ENCODE data around the gene GNA12. TPM values are rescaled to one million over a fixed set of nuclear protein-coding genes. Genes with fewer than 3 reads are reported as not detected.

The GNA12 gene
- total RNA-seq, 2 experiments from 2014 or later = 14.1 to 15.0 TPM

- intact Hi-C loops (cut with micrococcal nuclease) = loop anchor here (5.0 to 10.0 kb wide), 2 partner anchors 140 to 432 kb away; no protein-coding TSS in a partner anchor
- DNase-seq = no peak
- no peak overlapping the region for H3K27ac Mint-ChIP-seq
- H3K9me3 Mint-ChIP-seq = no peaks in the 10 kb centered on the region
- CTCF ChIA-PET = interaction anchor here (1.6 kb wide), 1 partner anchor 9 kb away, joined by 5 read pairs; no protein-coding TSS in a partner anchor
- H3K4me3 Mint-ChIP-seq = no peak overlapping the region
- no peaks in the 10 kb centered on the region for H3K27me3 Mint-ChIP-seq (ENCODE audit: low read depth)
- H3K4me1 Mint-ChIP-seq (ENCODE audit: low read depth) = peaks cover 29% of the 10 kb centered on the region
- no peaks in the 10 kb centered on the region for H3K36me3 Mint-ChIP-seq (ENCODE audit: low read depth)
Observed at GRCh38 chr7:2722591-2722990, 121.5 kb downstream of the GNA12 start.

- no peak overlapping the region for H3K4me3 Mint-ChIP-seq
- no peaks in the 10 kb centered on the region for H3K9me3 Mint-ChIP-seq
- H3K36me3 Mint-ChIP-seq (ENCODE audit: low read depth) = no peaks in the 10 kb centered on the region
- DNase-seq = no peak
- H3K27ac Mint-ChIP-seq = no peak overlapping the region
- CTCF ChIA-PET = no interaction called here
- intact Hi-C loops (cut with micrococcal nuclease) = loop anchor here (2.0 to 10.0 kb wide), 5 partner anchors 51 to 433 kb away; partner anchors contain the start of gene GNA12
- no peaks in the 10 kb centered on the region for H3K27me3 Mint-ChIP-seq (ENCODE audit: low read depth)
- peaks cover 37% of the 10 kb centered on the region for H3K4me1 Mint-ChIP-seq (ENCODE audit: low read depth)
Observed at GRCh38 chr7:2721842-2722241, 122.3 kb downstream of the GNA12 start.

GRCh38 chr7:2720024-2720423 is 124.1 kb downstream of the GNA12 start:
- Mint-ChIP-seq H3K4me3 (no peak overlapping the region), H3K4me1 (ENCODE audit: low read depth) (peaks cover 55% of the 10 kb centered on the region), H3K36me3 (ENCODE audit: low read depth) (no peaks in the 10 kb centered on the region), H3K9me3 (no peaks in the 10 kb centered on the region), H3K27ac (no peak overlapping the region), H3K27me3 (ENCODE audit: low read depth) (peaks cover 2% of the 10 kb centered on the region)
- no peak for DNase-seq
- CTCF ChIA-PET = interaction anchor here (0.6 to 4.3 kb wide), 4 partner anchors 10 to 268 kb away, joined by 3 to 42 read pairs (median 3); no protein-coding TSS in a partner anchor
- intact Hi-C loops (cut with micrococcal nuclease) = loop anchor here (1.0 to 10.0 kb wide), 6 partner anchors 38 to 435 kb away; partner anchors contain the start of gene GNA12

GRCh38 chr7:2719007-2719406 is 125.1 kb downstream of the GNA12 start:
- Mint-ChIP-seq H3K27ac (no peak overlapping the region), H3K36me3 (ENCODE audit: low read depth) (no peaks in the 10 kb centered on the region)
- CTCF ChIA-PET = interaction anchor here (0.6 to 4.3 kb wide), 19 partner anchors 9 to 1184 kb away, joined by 3 to 42 read pairs (median 3); no protein-coding TSS in a partner anchor

GRCh38 chr7:2718296-2718965 is 125.7 kb downstream of the GNA12 start:
- Mint-ChIP-seq H3K27ac (no peak overlapping the region), H3K4me1 (ENCODE audit: low read depth) (peaks cover 65% of the 10 kb centered on the region), H3K27me3 (ENCODE audit: low read depth) (peaks cover 6% of the 10 kb centered on the region), H3K9me3 (no peaks in the 10 kb centered on the region), H3K36me3 (ENCODE audit: low read depth) (no peaks in the 10 kb centered on the region), H3K4me3 (no peak overlapping the region)
- CTCF ChIA-PET = interaction anchor here (0.6 to 4.3 kb wide), 17 partner anchors 9 to 1183 kb away, joined by 3 to 42 read pairs (median 3); no protein-coding TSS in a partner anchor
- no peak for DNase-seq
- intact Hi-C loops (cut with micrococcal nuclease) = loop anchor here (5.0 kb wide), 2 partner anchors 161 to 206 kb away; partner anchors contain the start of genes BRAT1 and IQCE

More at GRCh38 chr7:2719007-2719406, 125.1 kb downstream of the GNA12 start:
- peak; percentile 82 for DNase-seq
- Mint-ChIP-seq H3K9me3 (no peaks in the 10 kb centered on the region), H3K4me1 (ENCODE audit: low read depth) (peaks cover 63% of the 10 kb centered on the region), H3K27me3 (ENCODE audit: low read depth) (peaks cover 6% of the 10 kb centered on the region), H3K4me3 (no peak overlapping the region)
- intact Hi-C loops (cut with micrococcal nuclease) = loop anchor here (5.0 kb wide), 2 partner anchors 162 to 207 kb away; partner anchors contain the start of genes BRAT1 and IQCE

GRCh38 chr7:2717293-2718261 is 126.5 kb downstream of the GNA12 start:
- H3K4me3 Mint-ChIP-seq = peak overlapping the region; percentile 11
- H3K4me1 Mint-ChIP-seq (ENCODE audit: low read depth) = peaks cover 65% of the 10 kb centered on the region
- intact Hi-C loops (cut with micrococcal nuclease) = loop anchor here (5.0 kb wide), 2 partner anchors 160 to 205 kb away; partner anchors contain the start of genes BRAT1 and IQCE
- CTCF ChIA-PET = interaction anchor here (1.2 to 4.3 kb wide), 8 partner anchors 8 to 266 kb away, joined by 3 to 42 read pairs (median 6); no protein-coding TSS in a partner anchor
- DNase-seq = peak; percentile 70
- no peaks in the 10 kb centered on the region for H3K36me3 Mint-ChIP-seq (ENCODE audit: low read depth)
- peaks cover 6% of the 10 kb centered on the region for H3K27me3 Mint-ChIP-seq (ENCODE audit: low read depth)
- no peaks in the 10 kb centered on the region for H3K9me3 Mint-ChIP-seq
- peak overlapping the region; percentile 15 for H3K27ac Mint-ChIP-seq

GRCh38 chr7:2716906-2717292 is 127.2 kb downstream of the GNA12 start:
- CTCF ChIA-PET = interaction anchor here (1.2 to 1.4 kb wide), 2 partner anchors 18 to 266 kb away, joined by 3 read pairs; no protein-coding TSS in a partner anchor
- Mint-ChIP-seq H3K4me3 (no peak overlapping the region), H3K4me1 (ENCODE audit: low read depth) (peaks cover 65% of the 10 kb centered on the region), H3K27ac (no peak overlapping the region), H3K27me3 (ENCODE audit: low read depth) (peaks cover 6% of the 10 kb centered on the region), H3K36me3 (ENCODE audit: low read depth) (no peaks in the 10 kb centered on the region), H3K9me3 (no peaks in the 10 kb centered on the region)
- intact Hi-C loops (cut with micrococcal nuclease) = loop anchor here (1.0 to 5.0 kb wide), 3 partner anchors 41 to 205 kb away; partner anchors contain the start of genes BRAT1 and IQCE
- no peak for DNase-seq

GRCh38 chr7:2716488-2716887 is 127.6 kb downstream of the GNA12 start:
- CTCF ChIA-PET = interaction anchor here (0.8 to 1.4 kb wide), 3 partner anchors 18 to 139 kb away, joined by 3 to 5 read pairs (median 4); no protein-coding TSS in a partner anchor

GRCh38 chr7:2715341-2716231 is 128.5 kb downstream of the GNA12 start:
- peak; percentile 72 for DNase-seq

More at GRCh38 chr7:2716488-2716887, 127.6 kb downstream of the GNA12 start:
- no peak overlapping the region for H3K27ac Mint-ChIP-seq
- H3K4me3 Mint-ChIP-seq = no peak overlapping the region
- intact Hi-C loops (cut with micrococcal nuclease) = loop anchor here (1.0 to 5.0 kb wide), 3 partner anchors 42 to 204 kb away; partner anchors contain the start of genes BRAT1 and IQCE
- H3K4me1 Mint-ChIP-seq (ENCODE audit: low read depth) = peaks cover 65% of the 10 kb centered on the region
- H3K27me3 Mint-ChIP-seq (ENCODE audit: low read depth) = peaks cover 6% of the 10 kb centered on the region
- H3K36me3 Mint-ChIP-seq (ENCODE audit: low read depth) = no peaks in the 10 kb centered on the region
- no peak for DNase-seq
- H3K9me3 Mint-ChIP-seq = no peaks in the 10 kb centered on the region

GRCh38 chr7:2714636-2715035 is 129.5 kb downstream of the GNA12 start:
- no peak overlapping the region for H3K4me3 Mint-ChIP-seq
- H3K27ac Mint-ChIP-seq = no peak overlapping the region
- H3K9me3 Mint-ChIP-seq = no peaks in the 10 kb centered on the region
- intact Hi-C loops (cut with micrococcal nuclease) = loop anchor here (5.0 kb wide), 2 partner anchors 157 to 202 kb away; partner anchors contain the start of genes BRAT1 and IQCE
- no peak for DNase-seq
- peaks cover 71% of the 10 kb centered on the region for H3K4me1 Mint-ChIP-seq (ENCODE audit: low read depth)
- peaks cover 6% of the 10 kb centered on the region for H3K27me3 Mint-ChIP-seq (ENCODE audit: low read depth)
- CTCF ChIA-PET = interaction anchor here (0.7 to 2.7 kb wide), 4 partner anchors 12 to 43 kb away, joined by 3 to 15 read pairs (median 3); no protein-coding TSS in a partner anchor
- no peaks in the 10 kb centered on the region for H3K36me3 Mint-ChIP-seq (ENCODE audit: low read depth)

More at GRCh38 chr7:2715341-2716231, 128.5 kb downstream of the GNA12 start:
- CTCF ChIA-PET = interaction anchor here (0.6 to 1.4 kb wide), 4 partner anchors 17 to 703 kb away, joined by 3 to 5 read pairs (median 4); no protein-coding TSS in a partner anchor
- Mint-ChIP-seq H3K9me3 (no peaks in the 10 kb centered on the region), H3K27me3 (ENCODE audit: low read depth) (peaks cover 6% of the 10 kb centered on the region), H3K36me3 (ENCODE audit: low read depth) (no peaks in the 10 kb centered on the region), H3K4me1 (ENCODE audit: low read depth) (peaks cover 68% of the 10 kb centered on the region), H3K27ac (peak overlapping the region; percentile 37), H3K4me3 (no peak overlapping the region)
- intact Hi-C loops (cut with micrococcal nuclease) = loop anchor here (1.0 to 5.0 kb wide), 3 partner anchors 43 to 203 kb away; partner anchors contain the start of genes BRAT1 and IQCE

All from activated naive CD4-positive, alpha-beta T cell treated with anti-CD3 and anti-CD28 coated beads for 36 hours (primary cell).